ENCODE measurements around the gene RASAL2. TPM values are rescaled to one million over a fixed set of nuclear protein-coding genes. Genes with fewer than 3 reads are reported as not detected.

The RASAL2 gene
- total RNA-seq, 3 donors from 2014 or later (not counting 1 experiment from before 2014, with no cell fraction given): 0.16 to 0.23 TPM; not detected in 1

GRCh38 chr1:178496410-178497135, 402.7 kb downstream of the RASAL2 start, which contains the start of gene CLEC20A:
TSS of gene CLEC20A (minus strand) at chr1:178496964. CDS start at chr1:178496939, 25 bp downstream.
- Histone ChIP-seq H3K36me3 (ENCODE audit: control insufficient read depth, insufficient read depth, low read length) (no peaks in the 10 kb centered on the region), H3K27ac (ENCODE audit: low read length) (no peak within 1 kb of the TSS), H3K27me3 (ENCODE audit: control insufficient read depth, insufficient read depth, low read length) (no peaks in the 10 kb centered on the region), H3K4me1 (ENCODE audit: control insufficient read depth, insufficient read depth, low read length) (no peaks in the 10 kb centered on the region), H3K9me3 (ENCODE audit: control insufficient read depth, insufficient read depth, low read length) (no peaks in the 10 kb centered on the region), H3K4me3 (ENCODE audit: low read length) (no peak within 1 kb of the TSS)
- DNase-seq (no peak), ATAC-seq (no peak)
- 93% methylated on average over 26 of the region's 26 CpGs for WGBS (ENCODE audit: insufficient coverage)
- Mint-ChIP-seq H3K27ac (no peak within 1 kb of the TSS), H3K4me1 (peaks cover 0 to 2% of the 10 kb centered on the region in 2 donors), H3K4me3 (no peak within 1 kb of the TSS), H3K36me3 (no peaks in the 10 kb centered on the region), H3K9me3 (no peaks in the 10 kb centered on the region), H3K27me3 (ENCODE audit: low read depth in 2 of 2) (peaks cover under 1 to 1% of the 10 kb centered on the region in 2 donors)
- no peak for TF ChIP-seq CTCF (IDR thresholded peaks at IDR 0.05)
- intact Hi-C loops (cut with micrococcal nuclease): no loop called here

DNA sequence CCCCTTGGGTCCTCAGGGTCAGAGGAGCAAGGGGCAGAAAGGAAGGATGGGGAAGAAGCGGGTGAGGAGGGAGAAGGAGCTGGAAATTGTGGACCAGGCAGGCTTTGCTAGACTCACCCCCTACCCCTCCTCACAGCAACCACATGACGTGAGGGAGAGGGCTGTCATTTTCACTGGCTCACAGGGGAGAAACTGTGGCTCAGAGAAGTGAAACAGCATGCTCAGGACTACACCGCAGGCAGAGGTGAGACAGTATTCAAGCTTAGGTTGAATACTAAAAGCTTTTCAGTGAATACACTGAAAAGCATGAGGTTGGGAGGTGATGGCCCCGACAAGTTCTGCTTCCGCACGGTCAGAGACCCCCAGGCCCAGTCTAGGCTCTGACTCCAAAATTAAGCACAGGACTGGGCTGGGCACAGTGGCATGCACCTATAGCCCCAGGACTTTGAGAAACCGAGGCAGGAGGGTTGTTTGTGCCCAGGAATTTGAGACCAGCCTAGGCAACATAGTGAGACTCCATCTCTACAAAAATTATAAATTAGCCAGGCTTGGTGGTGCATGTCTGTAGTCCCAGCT, 404.1 kb downstream of the RASAL2 start:
- intact Hi-C loops (cut with micrococcal nuclease): no loop called here
- Histone ChIP-seq H3K9me3 (ENCODE audit: control insufficient read depth, insufficient read depth, low read length) (no peaks in the 10 kb centered on the region), H3K4me1 (ENCODE audit: control insufficient read depth, insufficient read depth, low read length) (no peaks in the 10 kb centered on the region), H3K27ac (ENCODE audit: low read length) (no peak overlapping the region), H3K27me3 (ENCODE audit: control insufficient read depth, insufficient read depth, low read length) (no peaks in the 10 kb centered on the region), H3K4me3 (ENCODE audit: low read length) (no peak overlapping the region), H3K36me3 (ENCODE audit: control insufficient read depth, insufficient read depth, low read length) (no peaks in the 10 kb centered on the region)
- Mint-ChIP-seq H3K4me3 (no peak overlapping the region), H3K9me3 (no peaks in the 10 kb centered on the region), H3K36me3 (no peaks in the 10 kb centered on the region), H3K27ac (no peak overlapping the region), H3K4me1 (peaks cover 0 to 5% of the 10 kb centered on the region in 2 donors), H3K27me3 (ENCODE audit: low read depth in 2 of 2) (peaks cover 3 to 8% of the 10 kb centered on the region in 2 donors)
- ATAC-seq: no peak
- whole genome bisulfite sequencing (ENCODE audit: insufficient coverage): 87% methylated on average over 6 of the region's 7 CpGs
- DNase-seq: no peak
- no peak for TF ChIP-seq CTCF (IDR thresholded peaks at IDR 0.05)

DNA sequence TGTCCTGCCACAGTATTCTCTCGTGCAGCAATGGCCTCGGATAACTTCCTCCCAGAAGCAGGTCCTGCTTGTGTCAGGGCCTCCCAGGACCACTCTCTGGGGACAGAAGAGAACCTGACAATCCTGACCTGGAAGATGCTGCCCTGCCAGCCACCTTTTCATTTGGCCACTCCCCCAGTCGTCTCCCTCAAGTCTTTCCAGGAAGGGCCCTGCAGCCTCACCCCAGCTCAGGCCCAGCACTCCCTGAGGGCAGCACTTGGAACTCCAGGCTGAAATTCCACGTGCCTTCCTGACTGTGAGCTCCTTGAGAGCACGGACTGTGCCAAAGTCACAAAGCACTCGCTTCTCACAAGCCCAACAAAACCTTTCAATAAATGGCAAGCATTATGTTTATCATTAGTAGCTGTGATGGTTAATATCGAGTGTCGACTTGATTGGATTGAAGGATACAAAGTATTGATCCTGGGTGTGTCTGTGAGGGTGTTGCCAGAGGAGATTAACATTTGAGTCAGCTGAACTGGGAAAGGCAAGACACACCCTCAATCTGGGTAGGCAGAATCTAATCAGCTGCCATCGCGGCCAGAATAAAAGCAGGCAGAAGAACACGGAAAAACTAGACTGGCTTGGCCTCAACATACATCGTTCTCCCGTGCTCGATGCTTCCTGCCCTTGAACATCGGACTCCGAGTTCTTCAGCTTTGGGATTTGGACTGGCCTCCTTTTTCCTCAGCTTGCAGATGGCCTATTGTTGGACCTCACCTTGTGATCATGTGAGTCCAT, 405.2 kb downstream of the RASAL2 start:
- ATAC-seq: no peak

More for the DNA sequence above, 405.2 kb downstream of the RASAL2 start:
- no peak overlapping the region for H3K4me3 Mint-ChIP-seq
- no peaks in the 10 kb centered on the region for H3K9me3 Mint-ChIP-seq
- Histone ChIP-seq H3K4me3 (ENCODE audit: low read length) (no peak overlapping the region), H3K27ac (ENCODE audit: low read length) (no peak overlapping the region), H3K36me3 (ENCODE audit: control insufficient read depth, insufficient read depth, low read length) (no peaks in the 10 kb centered on the region), H3K27me3 (ENCODE audit: control insufficient read depth, insufficient read depth, low read length) (no peaks in the 10 kb centered on the region), H3K9me3 (ENCODE audit: control insufficient read depth, insufficient read depth, low read length) (no peaks in the 10 kb centered on the region), H3K4me1 (ENCODE audit: control insufficient read depth, insufficient read depth, low read length) (no peaks in the 10 kb centered on the region)
- no peak overlapping the region for H3K27ac Mint-ChIP-seq
- 91% methylated on average over 15 of the region's 16 CpGs for WGBS (ENCODE audit: insufficient coverage)
- intact Hi-C loops (cut with micrococcal nuclease): no loop called here
- H3K27me3 Mint-ChIP-seq (ENCODE audit: low read depth in 2 of 2): peaks cover 3 to 8% of the 10 kb centered on the region in 2 donors
- peaks cover 0 to 5% of the 10 kb centered on the region in 2 donors for H3K4me1 Mint-ChIP-seq
- no peaks in the 10 kb centered on the region for H3K36me3 Mint-ChIP-seq
- DNase-seq: no peak
- no peak for TF ChIP-seq CTCF (IDR thresholded peaks at IDR 0.05)

Measured in natural killer cell (primary cell).